ENCODE data around the gene NTNG1.

GRCh38 chr1:107342768-107343167 lies 201.9 kb downstream of the NTNG1 start:
- TF ChIP-seq CTCF (IDR thresholded peaks at IDR 0.05; ENCODE audit: insufficient read depth, low read depth, low read length) (no peak), EZH2 (IDR thresholded peaks at IDR 0.05; ENCODE audit: insufficient read depth, low read length) (no peak)
